GM12878 (cell line): ENCODE data around the gene TRAF3IP1. TPM values are rescaled to one million over a fixed set of nuclear protein-coding genes. Genes with fewer than 3 reads are reported as not detected.

Experiments used
- ATAC-seq: fragments of 200-7000 bp; cut with Tn5 transposase; 3 replicates; pipeline ENCODE4 v1.9.1; 2020; ENCODE audit warnings: mild to moderate bottlenecking, moderate library complexity
- BruUV-seq: library from RNA; stranded (reverse); fragments of 400-500 nt; replicated peaks from 2 replicates; lab custom pipeline; 2021; lab: Mats Ljungman, UMichigan
- CTCF ChIA-PET: fragments of 300-600 bp; sonication (Branson Sonifier 250); formaldehyde crosslinking; extraction: SDS; loops from one replicate; lab custom pipeline; 2021; ENCODE audit warnings: inconsistent platforms; lab: Yijun Ruan, JAX
- POLR2A ChIA-PET: fragments of 350-600 bp; formaldehyde crosslinking; extraction: SDS; loops from one replicate; lab custom pipeline; 2021; ENCODE audit warnings: inconsistent platforms; lab: Charles Lee
- RAD21 ChIA-PET: fragments of 300-600 bp; sonication (Branson Sonifier 250); formaldehyde crosslinking; loops from one replicate; lab custom pipeline; 2023; ENCODE audit warnings: antibody characterized with exemption; ENCODE audit not compliant: unreplicated experiment; lab: Charles Lee
- SMC1A ChIA-PET: fragments of 300-600 bp; sonication (Branson Sonifier 250); formaldehyde crosslinking; loops from one replicate; lab custom pipeline; 2023; ENCODE audit not compliant: unreplicated experiment, uncharacterized antibody; lab: Charles Lee
- DNase-seq: peaks from one replicate; pipeline ENCODE4 v3.0.0-alpha.2; 2011; ENCODE audit warnings: low read depth, low spot score
- FAIRE-seq: peaks from 3 replicates; lab custom pipeline; 2011; peaks lifted over from hg19 to GRCh38; lab: Jason Lieb, UNC
- H2AFZ ChIP-seq: 2 replicates; pipeline ENCODE4 v1.6.0; 2011; ENCODE audit warnings: low read depth, low read length, control low read depth; ENCODE audit not compliant: control insufficient read depth
- H3K27ac ChIP-seq: 2 replicates; pipeline ENCODE4 v1.5.1; 2011; ENCODE audit warnings: control low read depth; ENCODE audit not compliant: control insufficient read depth, insufficient read depth
- H3K27me3 ChIP-seq, 2 experiments: replicated peaks in 1 of 2; 2 replicates each; pipeline versions ENCODE4 v1.6.0 to v1.6.1; 2011; ENCODE audit warnings: low read length in 1 of 2; ENCODE audit not compliant: control insufficient read depth in 2 of 2, insufficient read depth in 2 of 2
- H3K36me3 ChIP-seq, 2 experiments: 2 replicates each; pipeline ENCODE4 v1.5.1; 2011; ENCODE audit warnings: low read length in 1 of 2; ENCODE audit not compliant: control insufficient read depth in 2 of 2, insufficient read depth in 2 of 2
- H3K4me1 ChIP-seq: 2 replicates; pipeline ENCODE4 v1.6.1; 2011; ENCODE audit warnings: mild to moderate bottlenecking, low read length, moderate library complexity, mixed read lengths; ENCODE audit not compliant: control insufficient read depth, insufficient read depth
- H3K4me2 ChIP-seq: 2 replicates; pipeline ENCODE4 v1.6.0; 2011; ENCODE audit warnings: control low read depth; ENCODE audit not compliant: control insufficient read depth, insufficient read depth
- H3K4me3 ChIP-seq: fragments of 200-600 bp; sonication (generic); 2 replicates; pipeline ENCODE4 v1.5.1; 2016
- H3K79me2 ChIP-seq: 2 replicates; pipeline ENCODE4 v1.6.0; 2011; ENCODE audit warnings: low read length; ENCODE audit not compliant: control insufficient read depth, insufficient read depth
- H3K9ac ChIP-seq: 2 replicates; pipeline ENCODE4 v1.8.0; 2011; ENCODE audit warnings: low read length, control low read depth, mixed read lengths; ENCODE audit not compliant: control insufficient read depth, insufficient read depth
- H3K9me3 ChIP-seq: replicated peaks from 3 replicates; pipeline ENCODE4 v1.5.1; 2011; ENCODE audit warnings: mild to moderate bottlenecking, low read length; ENCODE audit not compliant: control insufficient read depth, insufficient read depth
- H4K20me1 ChIP-seq: 2 replicates; pipeline ENCODE4 v1.6.0; 2011; ENCODE audit not compliant: control insufficient read depth, insufficient read depth
- BACH1 ChIP-seq: fragments of 450-650 bp; IDR thresholded peaks from 2 replicates; pipeline ENCODE4 v1.6.1; 2017; ENCODE audit warnings: mild to moderate bottlenecking, borderline replicate concordance
- EGR1 ChIP-seq, 2 experiments: IDR thresholded peaks; 1 replicate in 1 of 2; 2 replicates in 1 of 2; pipeline ENCODE4 v1.6.1; 2011 to 2012; ENCODE audit warnings: low read depth in 2 of 2, low read length in 2 of 2, borderline replicate concordance in 1 of 2, mild to moderate bottlenecking in 1 of 2, moderate library complexity in 1 of 2
- MYB ChIP-seq: fragments of 150-350 bp; IDR thresholded peaks from 2 replicates; pipeline ENCODE4 v1.6.1; 2014; ENCODE audit warnings: mild to moderate bottlenecking, low read depth, low read length, borderline replicate concordance
- NFXL1 ChIP-seq: fragments of 450-650 bp; IDR thresholded peaks from 2 replicates; pipeline ENCODE4 v1.6.1; 2017; ENCODE audit warnings: antibody characterized with exemption, mild to moderate bottlenecking, borderline replicate concordance
- RAD51 ChIP-seq: fragments of 450-650 bp; IDR thresholded peaks from 2 replicates; pipeline ENCODE4 v1.6.1; 2016; ENCODE audit warnings: moderate library complexity, mild to moderate bottlenecking, inconsistent platforms
- RBBP5 ChIP-seq: fragments of 200-600 bp; sonication (generic); conservative IDR thresholded peaks from 2 replicates; pipeline ENCODE4 v1.6.1; 2016
- TARDBP ChIP-seq: IDR thresholded peaks from 2 replicates; pipeline ENCODE4 v1.6.1; 2016; ENCODE audit warnings: borderline replicate concordance
- WRNIP1 ChIP-seq: IDR thresholded peaks from 2 replicates; pipeline ENCODE4 v1.6.1; 2011; ENCODE audit warnings: low read depth, low read length, improper control_type of control experiment, borderline replicate concordance
- YBX1 ChIP-seq: fragments of 450-650 bp; IDR thresholded peaks from 2 replicates; pipeline ENCODE4 v1.6.1; 2016; ENCODE audit warnings: antibody characterized with exemption
- WGBS: methylation state at CpG from one replicate; pipeline ENCODE4 v1.1.6; 2016; ENCODE audit warnings: low lambda C conversion rate; ENCODE audit not compliant: insufficient replicate concordance, insufficient coverage; ENCODE audit errors: missing lambda C conversion rate; 5-methylcytosine and 5-hydroxymethylcytosine counted together
- in situ Hi-C: fragments of 300-500 bp; cut with MboI; formaldehyde crosslinking; loops from 9 replicates; pipeline ENCODE4 v1.14.3; 2018; ENCODE audit warnings: mixed read lengths
- intact Hi-C: fragments of 100-400 bp; cut with micrococcal nuclease; formaldehyde crosslinking; loops from one replicate; pipeline ENCODE4 v1.14.2; 2022; ENCODE audit not compliant: unreplicated experiment
- polyA plus RNA-seq, 11 experiments: library from polyadenylated mRNA; depleted of rRNA in 4 of 11; unstranded in 6 of 11; stranded (reverse) in 5 of 11; fragments of >200 nt; fragmentation: Nextera tagmentation in 4 of 11; fragmentation: Illumina TruSeq in 1 of 11; extraction: Ambion mirVana in 4 of 11; extraction: Trizol in 1 of 11; gene quantifications; 1 replicate in 1 of 11; 2 replicates in 10 of 11; pipeline versions ENCODE4 v1.2.1 to v1.2.3, GENCODE V29; 2011 to 2016; ENCODE audit warnings: inconsistent platforms in 2 of 11, missing spikeins in 2 of 11, low read depth in 1 of 11
- total RNA-seq, 4 experiments: library from RNA; depleted of rRNA in 3 of 4; stranded (reverse); fragments of >200 nt in 3 of 4; fragmentation: Illumina TruSeq in 1 of 4; extraction: Trizol in 1 of 4; gene quantifications; 2 replicates each; pipeline versions ENCODE4 v1.2.1 to v1.2.3, GENCODE V29; 2013 to 2021
- TF ChIP-seq, protein P1 (sequence below): IDR thresholded peaks from 2 replicates; pipeline ENCODE4 v1.6.1; 2012; ENCODE audit warnings: low read depth, low read length, improper control_type of control experiment
- TF ChIP-seq, protein P2 (sequence below): fragments of 450-650 bp; IDR thresholded peaks from 2 replicates; pipeline ENCODE4 v1.6.1; 2017; ENCODE audit warnings: mild to moderate bottlenecking

The TRAF3IP1 gene
- total and polyA plus RNA-seq, 10 of the 15 experiments (the other 5 are each of a cell fraction or from before 2014, with no cell fraction given): 1.6 to 7.5 (median 3.6) TPM

GRCh38 chr2:238423561-238424312, 103.4 kb downstream of the TRAF3IP1 start:
- H3K27ac ChIP-seq: no peak overlapping the region
- no peaks in the 10 kb centered on the region for H4K20me1 ChIP-seq
- intact Hi-C loops (no loop called here), in situ Hi-C loops (no loop called here)
- no peaks in the 10 kb centered on the region; a peak in 1 of 4 replicates for H3K36me3 ChIP-seq
- ATAC-seq (no peak), DNase-seq (no peak), FAIRE-seq (no peak)
- no peak for TF ChIP-seq RAD51
- no peak for TF ChIP-seq BACH1
- no peak for TF ChIP-seq NFXL1
- TF ChIP-seq WRNIP1: no peak
- no peak for TF ChIP-seq RBBP5
- TF ChIP-seq YBX1: no peak
- TF ChIP-seq, protein P1, sequence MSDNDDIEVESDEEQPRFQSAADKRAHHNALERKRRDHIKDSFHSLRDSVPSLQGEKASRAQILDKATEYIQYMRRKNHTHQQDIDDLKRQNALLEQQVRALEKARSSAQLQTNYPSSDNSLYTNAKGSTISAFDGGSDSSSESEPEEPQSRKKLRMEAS: no peak
- TF ChIP-seq, protein P2, sequence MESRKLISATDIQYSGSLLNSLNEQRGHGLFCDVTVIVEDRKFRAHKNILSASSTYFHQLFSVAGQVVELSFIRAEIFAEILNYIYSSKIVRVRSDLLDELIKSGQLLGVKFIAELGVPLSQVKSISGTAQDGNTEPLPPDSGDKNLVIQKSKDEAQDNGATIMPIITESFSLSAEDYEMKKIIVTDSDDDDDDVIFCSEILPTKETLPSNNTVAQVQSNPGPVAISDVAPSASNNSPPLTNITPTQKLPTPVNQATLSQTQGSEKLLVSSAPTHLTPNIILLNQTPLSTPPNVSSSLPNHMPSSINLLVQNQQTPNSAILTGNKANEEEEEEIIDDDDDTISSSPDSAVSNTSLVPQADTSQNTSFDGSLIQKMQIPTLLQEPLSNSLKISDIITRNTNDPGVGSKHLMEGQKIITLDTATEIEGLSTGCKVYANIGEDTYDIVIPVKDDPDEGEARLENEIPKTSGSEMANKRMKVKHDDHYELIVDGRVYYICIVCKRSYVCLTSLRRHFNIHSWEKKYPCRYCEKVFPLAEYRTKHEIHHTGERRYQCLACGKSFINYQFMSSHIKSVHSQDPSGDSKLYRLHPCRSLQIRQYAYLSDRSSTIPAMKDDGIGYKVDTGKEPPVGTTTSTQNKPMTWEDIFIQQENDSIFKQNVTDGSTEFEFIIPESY: no peak
- no peak for TF ChIP-seq EGR1 (IDR thresholded peaks at IDR 0.05; ENCODE audit: borderline replicate concordance in 1 of 2, low read depth in 2 of 2, low read length in 2 of 2)
- TF ChIP-seq TARDBP: no peak
- TF ChIP-seq MYB: no peak
- no peak overlapping the region for H3K4me3 ChIP-seq
- ChIA-PET CTCF (no interaction called here), POLR2A (no interaction called here), SMC1A (no interaction called here), RAD21 (no interaction called here)
- no peaks in the 10 kb centered on the region for H3K9me3 ChIP-seq
- H3K79me2 ChIP-seq: peaks cover 20% of the 10 kb centered on the region
- no TSS peak for BruUV-seq
- H3K4me1 ChIP-seq: peaks cover 11% of the 10 kb centered on the region; the same call in 1 of the 2 replicates
- H2AFZ ChIP-seq: no peak overlapping the region
- no peaks in the 10 kb centered on the region for H3K27me3 ChIP-seq
- 52% methylated on average over 9 of the region's 9 CpGs for WGBS
- H3K9ac ChIP-seq: no peak overlapping the region
- H3K4me2 ChIP-seq: no peak overlapping the region
